Measurements from ENCODE around the gene PRSS2.

DNA sequence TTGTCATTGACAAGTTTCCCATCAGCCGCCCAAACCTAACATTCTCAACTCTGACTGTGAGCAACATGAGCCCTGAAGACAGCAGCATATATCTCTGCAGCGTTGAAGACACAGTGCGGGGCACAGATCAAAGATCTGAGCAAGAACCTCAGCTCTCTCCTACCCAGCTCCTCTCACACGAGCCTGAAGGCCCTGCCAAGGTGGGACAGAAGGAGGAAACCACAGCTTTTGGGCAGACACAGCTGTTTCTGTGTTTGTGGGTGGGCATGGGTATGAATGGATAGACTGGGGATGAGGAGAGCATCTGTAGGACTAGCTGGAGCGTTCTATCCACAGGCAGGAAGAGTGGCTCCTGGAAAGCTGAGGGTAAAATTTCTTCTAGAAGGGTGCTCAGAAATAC lies 30.0 kb upstream of the PRSS2 start:
- no peak for TF ChIP-seq POLR2AphosphoS5 (IDR thresholded peaks at IDR 0.05; ENCODE audit: borderline replicate concordance, low read depth, low read length)
- TF ChIP-seq EZH2 (IDR thresholded peaks at IDR 0.05), result no peak
- TF ChIP-seq FOXP2 (optimal IDR thresholded peaks at IDR 0.05; ENCODE audit: control extremely low read depth, extremely low read length, insufficient read depth), result no peak
